SK-N-SH (cell line): Measurements from ENCODE around the gene CEP19. TPM values are rescaled to one million over a fixed set of nuclear protein-coding genes. Genes with fewer than 3 reads are reported as not detected.
A peak's percentile ranks its signal among the peaks of the same experiment; 100 is the strongest.

Experiments
- CTCF ChIA-PET: fragments of 300-600, 350-600 bp; formaldehyde crosslinking; extraction: SDS; loops from one replicate; lab custom pipeline; 2021; lab: Yijun Ruan, JAX
- POLR2A ChIA-PET: fragments of 350-600 bp; sonication (Branson Sonifier 250); formaldehyde crosslinking; extraction: SDS; loops from one replicate; lab custom pipeline; 2020; ENCODE audit warnings: antibody characterized with exemption, inconsistent platforms; lab: Yijun Ruan, JAX
- DNase-seq: peaks from one replicate; pipeline ENCODE4 v3.0.0; 2012
- H2AFZ ChIP-seq: fragments of 200-600 bp; sonication (generic); 2 replicates; pipeline ENCODE4 v1.8.1; 2016; ENCODE audit warnings: antibody characterized with exemption, mild to moderate bottlenecking, low read depth
- H3F3A ChIP-seq: fragments of 200-600 bp; sonication (generic); replicated peaks from 2 replicates; pipeline ENCODE3; 2016; ENCODE audit warnings: antibody characterized with exemption, mild to moderate bottlenecking; ENCODE audit not compliant: insufficient read depth
- H3K27ac ChIP-seq, 2 experiments: fragments of 200-500 bp in 1 of 2; fragments of 200-600 bp in 1 of 2; sonication (Bioruptor generic) in 1 of 2; sonication (generic), shearing (Covaris generic) in 1 of 2; 2 replicates each; pipeline versions ENCODE4 v1.5.1 to v1.6.1; 2014 to 2016; ENCODE audit warnings: low read depth in 2 of 2, inconsistent platforms in 1 of 2, low read length in 1 of 2, mild to moderate bottlenecking in 1 of 2, mixed read lengths in 1 of 2
- H3K27me3 ChIP-seq: fragments of 200-600 bp; sonication (generic), shearing (Covaris generic); 2 replicates; pipeline ENCODE4 v1.6.1; 2016; ENCODE audit warnings: mixed run types; ENCODE audit not compliant: insufficient read depth
- H3K36me3 ChIP-seq, 2 experiments: fragments of 200-500 bp in 1 of 2; fragments of 200-600 bp in 1 of 2; sonication (Bioruptor generic) in 1 of 2; sonication (generic) in 1 of 2; replicated peaks in 1 of 2; 2 replicates each; pipeline versions ENCODE3 to v1.5.1; 2014 to 2016; ENCODE audit warnings: low read length in 1 of 2, mild to moderate bottlenecking in 1 of 2; ENCODE audit not compliant: insufficient read depth in 2 of 2, control insufficient read depth in 1 of 2
- H3K4me1 ChIP-seq, 2 experiments: fragments of 200-500 bp in 1 of 2; fragments of 200-600 bp in 1 of 2; sonication (Bioruptor generic) in 1 of 2; sonication (generic), shearing (Covaris generic) in 1 of 2; 2 replicates each; pipeline versions ENCODE4 v1.5.1 to v1.6.1; 2014 to 2016; ENCODE audit warnings: low read depth in 1 of 2, low read length in 1 of 2, mixed run types in 1 of 2; ENCODE audit not compliant: insufficient read depth in 2 of 2, control insufficient read depth in 1 of 2
- H3K4me2 ChIP-seq: fragments of 200-600 bp; sonication (generic), shearing (Covaris generic); 2 replicates; pipeline ENCODE4 v1.6.1; 2017; ENCODE audit warnings: mixed run types
- H3K4me3 ChIP-seq, 2 experiments: fragments of 200-500 bp in 1 of 2; fragments of 200-600 bp in 1 of 2; sonication (Bioruptor generic) in 1 of 2; sonication (generic), shearing (Covaris generic) in 1 of 2; 2 replicates each; pipeline versions ENCODE4 v1.5.1 to v1.8.1; 2014 to 2016; ENCODE audit warnings: low read depth in 2 of 2, inconsistent platforms in 1 of 2, low read length in 1 of 2, mild to moderate bottlenecking in 1 of 2, mixed read lengths in 1 of 2, moderate library complexity in 1 of 2
- H3K79me2 ChIP-seq: fragments of 200-600 bp; sonication (generic); 2 replicates; pipeline ENCODE4 v1.8.1; 2017; ENCODE audit warnings: mild to moderate bottlenecking; ENCODE audit not compliant: insufficient read depth
- H3K9ac ChIP-seq: fragments of 200-600 bp; sonication (generic); 2 replicates; pipeline ENCODE4 v1.6.1; 2017; ENCODE audit warnings: mixed run types
- H3K9me2 ChIP-seq: fragments of 200-600 bp; sonication (generic); 2 replicates; pipeline ENCODE4 v1.6.1; 2017; ENCODE audit warnings: mixed run types
- H3K9me3 ChIP-seq: fragments of 200-600 bp; sonication (generic); 2 replicates; pipeline ENCODE4 v1.6.1; 2017; ENCODE audit warnings: mixed run types, mild to moderate bottlenecking, moderate library complexity
- H4K20me1 ChIP-seq: fragments of 200-600 bp; sonication (generic); 2 replicates; pipeline ENCODE4 v1.6.1; 2017; ENCODE audit warnings: mild to moderate bottlenecking, mixed run types; ENCODE audit not compliant: insufficient read depth
- CHD2 ChIP-seq: fragments of 150-350 bp; IDR thresholded peaks from 2 replicates; pipeline ENCODE4 v1.6.1; 2018; ENCODE audit warnings: low read length; ENCODE audit not compliant: partially characterized antibody
- CTCF ChIP-seq: fragments of 200-600 bp; sonication (generic); IDR thresholded peaks from 2 replicates; pipeline ENCODE4 v1.6.1; 2017; ENCODE audit warnings: antibody characterized with exemption, mild to moderate bottlenecking, moderate library complexity
- ELF1 ChIP-seq: IDR thresholded peaks from 2 replicates; pipeline ENCODE4 v1.4.0; 2012
- FOSL2 ChIP-seq: IDR thresholded peaks from 2 replicates; pipeline ENCODE4 v1.4.0; 2012; ENCODE audit warnings: low read depth, mild to moderate bottlenecking, moderate library complexity, borderline replicate concordance
- FOXJ3 ChIP-seq: sonication (generic); formaldehyde crosslinking; IDR thresholded peaks from 2 replicates; pipeline ENCODE4 v1.5.1; 2020; ENCODE audit warnings: mild to moderate bottlenecking, missing genetic modification reagents
- GABPA ChIP-seq: IDR thresholded peaks from 2 replicates; pipeline ENCODE4 v1.4.0; 2012; ENCODE audit warnings: low read depth, mild to moderate bottlenecking
- IRF3 ChIP-seq: fragments of 150-350 bp; IDR thresholded peaks from 2 replicates; pipeline ENCODE4 v1.6.1; 2016; ENCODE audit warnings: mild to moderate bottlenecking, low read depth, low read length
- MAX ChIP-seq: IDR thresholded peaks from 2 replicates; pipeline ENCODE4 v1.4.0; 2012; ENCODE audit warnings: low read depth
- MEF2A ChIP-seq: IDR thresholded peaks from 2 replicates; pipeline ENCODE4 v1.4.0; 2012; ENCODE audit warnings: low read depth, borderline replicate concordance
- MXI1 ChIP-seq: IDR thresholded peaks from 2 replicates; pipeline ENCODE4 v1.6.1; 2012; ENCODE audit warnings: mild to moderate bottlenecking, low read depth, low read length, improper control_type of control experiment
- NRF1 ChIP-seq: IDR thresholded peaks from 2 replicates; pipeline ENCODE4 v1.6.1; 2012; ENCODE audit warnings: low read depth, mild to moderate bottlenecking, low read length
- PBX3 ChIP-seq: IDR thresholded peaks from 2 replicates; pipeline ENCODE4; 2012
- POLR2AphosphoS5 ChIP-seq: IDR thresholded peaks from 2 replicates; pipeline ENCODE4 v1.6.1; 2012; ENCODE audit warnings: low read depth, low read length
- RAD21 ChIP-seq: IDR thresholded peaks from 2 replicates; pipeline ENCODE4 v1.6.1; 2012; ENCODE audit warnings: mild to moderate bottlenecking, low read length
- RCOR1 ChIP-seq: fragments of 150-350 bp; IDR thresholded peaks from 2 replicates; pipeline ENCODE4 v1.6.1; 2017; ENCODE audit warnings: antibody characterized with exemption, low read length
- REST ChIP-seq: IDR thresholded peaks from 2 replicates; pipeline ENCODE4 v1.6.1; 2012; ENCODE audit warnings: mild to moderate bottlenecking, low read depth, low read length, moderate library complexity
- RFX5 ChIP-seq: IDR thresholded peaks from 2 replicates; pipeline ENCODE4 v1.6.1; 2012; ENCODE audit warnings: mild to moderate bottlenecking, improper control_type of control experiment, low read length
- SMC3 ChIP-seq: IDR thresholded peaks from 2 replicates; pipeline ENCODE4 v1.6.1; 2012; ENCODE audit warnings: low read depth, low read length, improper control_type of control experiment
- TAF1 ChIP-seq: IDR thresholded peaks from 2 replicates; pipeline ENCODE4 v1.6.1; 2012; ENCODE audit warnings: low read depth, mild to moderate bottlenecking, low read length, moderate library complexity, borderline replicate concordance
- USF1 ChIP-seq: IDR thresholded peaks from 2 replicates; pipeline ENCODE4 v1.4.0; 2012; ENCODE audit warnings: low read depth, borderline replicate concordance
- YY1 ChIP-seq: IDR thresholded peaks from 2 replicates; pipeline ENCODE4 v1.4.0; 2012; ENCODE audit warnings: low read depth, mild to moderate bottlenecking
- ZBTB33 ChIP-seq: IDR thresholded peaks from 2 replicates; pipeline ENCODE4 v1.4.0; 2012; ENCODE audit warnings: low read depth, borderline replicate concordance
- WGBS: methylation state at CpG from one replicate; pipeline ENCODE4 v1.1.6; 2017; ENCODE audit warnings: low lambda C conversion rate; 5-methylcytosine and 5-hydroxymethylcytosine counted together
- polyA plus RNA-seq, 3 experiments: library from polyadenylated mRNA; depleted of rRNA; stranded (reverse); fragments of >200 nt; gene quantifications; 2 replicates each; pipeline ENCODE4 v1.2.3, GENCODE V29; 2012

Gene CEP19
- polyA plus RNA-seq, 1 of the 3 experiments (the other 2 are of a cell fraction) = 2.6 TPM

- no peak for DNase-seq
- peaks cover 11% of the 10 kb centered on the region for H3F3A ChIP-seq
- peaks cover 83% of the 10 kb centered on the region for H3K79me2 ChIP-seq
- H2AFZ ChIP-seq = no peak overlapping the region
- H3K9ac ChIP-seq = no peak overlapping the region
- H3K36me3 ChIP-seq = peaks cover 7 to 44% of the 10 kb centered on the region in 2 experiments
- no peak overlapping the region for H3K4me2 ChIP-seq
- H3K4me1 ChIP-seq = peaks cover 0 to 3% of the 10 kb centered on the region in 2 experiments; a peak in 1 of 4 replicates
- ChIA-PET POLR2A (no interaction called here), CTCF (no interaction called here)
- H3K27me3 ChIP-seq = no peaks in the 10 kb centered on the region
- H3K27ac ChIP-seq = peak overlapping the region in 1 of 2 experiments; percentile 58; a peak in 1 of 4 replicates
- H4K20me1 ChIP-seq = peaks cover 17% of the 10 kb centered on the region
- peaks cover 10% of the 10 kb centered on the region; the same call in 1 of the 2 replicates for H3K9me3 ChIP-seq
- H3K9me2 ChIP-seq = no peaks in the 10 kb centered on the region
- no peak overlapping the region for H3K4me3 ChIP-seq
- WGBS = 86% methylated on average over 9 of the region's 9 CpGs
- TF ChIP-seq ELF1 (no peak), MXI1 (no peak), IRF3 (no peak), RAD21 (no peak), RCOR1 (no peak), GABPA (no peak), TAF1 (no peak), USF1 (no peak), CHD2 (no peak), MEF2A (no peak), NRF1 (no peak), PBX3 (peak; percentile 83), YY1 (no peak), MAX (no peak), FOXJ3 (CRISPR knock-in tag) (no peak), POLR2AphosphoS5 (no peak), REST (no peak), RFX5 (no peak), SMC3 (no peak), CTCF (no peak), ZBTB33 (no peak), FOSL2 (peak; percentile 68; the same call in 1 of the 2 replicates)
These were observed 46.1 kb upstream of the CEP19 start for GRCh38 chr3:196757876-196758739.
